ENCODE data around the gene PTPN3.
"Not testable (repeated sequence)": the region's sequence is repeated elsewhere in the genome, so short reads cannot be mapped to it uniquely, and the experiment has no call there.

The PTPN3 gene, protein sequence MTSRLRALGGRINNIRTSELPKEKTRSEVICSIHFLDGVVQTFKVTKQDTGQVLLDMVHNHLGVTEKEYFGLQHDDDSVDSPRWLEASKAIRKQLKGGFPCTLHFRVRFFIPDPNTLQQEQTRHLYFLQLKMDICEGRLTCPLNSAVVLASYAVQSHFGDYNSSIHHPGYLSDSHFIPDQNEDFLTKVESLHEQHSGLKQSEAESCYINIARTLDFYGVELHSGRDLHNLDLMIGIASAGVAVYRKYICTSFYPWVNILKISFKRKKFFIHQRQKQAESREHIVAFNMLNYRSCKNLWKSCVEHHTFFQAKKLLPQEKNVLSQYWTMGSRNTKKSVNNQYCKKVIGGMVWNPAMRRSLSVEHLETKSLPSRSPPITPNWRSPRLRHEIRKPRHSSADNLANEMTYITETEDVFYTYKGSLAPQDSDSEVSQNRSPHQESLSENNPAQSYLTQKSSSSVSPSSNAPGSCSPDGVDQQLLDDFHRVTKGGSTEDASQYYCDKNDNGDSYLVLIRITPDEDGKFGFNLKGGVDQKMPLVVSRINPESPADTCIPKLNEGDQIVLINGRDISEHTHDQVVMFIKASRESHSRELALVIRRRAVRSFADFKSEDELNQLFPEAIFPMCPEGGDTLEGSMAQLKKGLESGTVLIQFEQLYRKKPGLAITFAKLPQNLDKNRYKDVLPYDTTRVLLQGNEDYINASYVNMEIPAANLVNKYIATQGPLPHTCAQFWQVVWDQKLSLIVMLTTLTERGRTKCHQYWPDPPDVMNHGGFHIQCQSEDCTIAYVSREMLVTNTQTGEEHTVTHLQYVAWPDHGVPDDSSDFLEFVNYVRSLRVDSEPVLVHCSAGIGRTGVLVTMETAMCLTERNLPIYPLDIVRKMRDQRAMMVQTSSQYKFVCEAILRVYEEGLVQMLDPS

DNA sequence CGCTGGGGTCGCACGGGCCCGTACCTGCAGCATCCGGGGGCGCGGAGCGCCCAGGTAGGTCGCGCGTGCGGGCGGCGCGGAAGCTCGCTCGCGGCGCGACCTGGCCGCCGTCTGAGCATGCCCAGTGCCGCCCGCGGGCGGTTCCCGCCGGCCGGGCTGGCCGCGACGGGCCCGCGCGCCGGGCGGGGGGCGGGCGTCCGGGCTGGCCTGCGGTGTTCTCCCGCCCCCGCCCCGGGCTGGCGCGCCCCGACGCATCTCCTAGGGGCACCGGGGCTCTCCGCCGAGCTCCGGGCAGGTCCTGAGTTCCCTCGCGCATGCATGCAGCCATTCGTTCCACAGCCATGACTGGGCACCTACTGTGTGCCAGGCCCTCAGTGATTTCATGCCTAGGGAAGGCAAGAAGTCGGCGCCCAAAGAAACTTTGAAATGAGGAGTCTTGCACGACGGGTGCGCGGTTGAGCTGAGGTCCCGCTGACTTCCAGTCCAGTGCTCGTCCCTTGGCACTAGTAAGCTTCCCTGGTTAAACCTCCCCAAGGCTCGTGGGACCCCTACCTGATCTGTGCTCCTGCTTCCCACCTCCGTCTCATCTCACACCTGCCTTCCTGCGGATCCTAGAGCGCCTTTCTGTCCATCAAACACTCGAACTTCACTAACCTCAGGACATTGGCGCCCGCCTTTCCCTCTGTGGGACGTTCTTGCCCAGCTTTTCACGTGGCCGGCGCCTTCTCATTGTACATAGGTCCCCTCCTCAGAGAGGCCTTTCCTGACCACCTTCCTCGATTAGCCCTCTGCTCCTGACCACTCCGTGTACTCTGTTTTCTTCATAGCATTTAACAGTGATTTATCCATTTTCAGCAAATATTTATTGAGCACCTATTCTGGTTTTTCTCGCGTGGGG lies at the start of gene PTPN3:
Gene PTPN3 (minus strand): TSS at position 113 of the 898 bp plus-strand sequence. CDS start 34,873 bp downstream, outside the sequence.
- DNase-seq (ENCODE audit: low read depth in 3 of 3) = no peak

DNA sequence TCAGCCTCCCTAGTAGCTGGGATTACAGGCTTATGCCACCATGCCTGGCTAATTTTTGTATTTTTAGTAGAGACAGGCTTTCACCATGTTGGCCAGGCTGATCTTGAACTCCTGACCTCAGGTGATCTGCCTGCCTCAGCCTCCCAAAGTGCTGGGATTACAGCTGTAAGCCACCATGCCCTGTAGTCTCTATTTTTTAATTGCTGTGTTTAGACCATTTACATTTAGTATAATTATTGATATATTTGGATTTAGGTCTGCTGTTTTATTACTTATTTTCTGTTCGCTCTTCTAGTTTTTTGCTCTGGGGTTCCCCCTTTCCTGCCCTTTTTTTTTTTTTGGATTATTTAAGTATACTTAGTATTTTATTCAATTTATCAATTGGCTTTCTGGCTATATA lies 46.8 kb upstream of the PTPN3 start:
- DNase-seq (ENCODE audit: low read depth in 3 of 3) = not testable (repeated sequence)

GRCh38 chr9:109542922-109543321 lies 44.8 kb upstream of the PTPN3 start:
- no peak for DNase-seq (ENCODE audit: low read depth in 3 of 3)

- no peak for DNase-seq (ENCODE audit: low read depth in 3 of 3)
Measured at GRCh38 chr9:109538346-109538745, 40.2 kb upstream of the PTPN3 start.

- no peak for DNase-seq (ENCODE audit: low read depth in 3 of 3)
Measured at GRCh38 chr9:109537288-109537687, 39.2 kb upstream of the PTPN3 start.

DNA sequence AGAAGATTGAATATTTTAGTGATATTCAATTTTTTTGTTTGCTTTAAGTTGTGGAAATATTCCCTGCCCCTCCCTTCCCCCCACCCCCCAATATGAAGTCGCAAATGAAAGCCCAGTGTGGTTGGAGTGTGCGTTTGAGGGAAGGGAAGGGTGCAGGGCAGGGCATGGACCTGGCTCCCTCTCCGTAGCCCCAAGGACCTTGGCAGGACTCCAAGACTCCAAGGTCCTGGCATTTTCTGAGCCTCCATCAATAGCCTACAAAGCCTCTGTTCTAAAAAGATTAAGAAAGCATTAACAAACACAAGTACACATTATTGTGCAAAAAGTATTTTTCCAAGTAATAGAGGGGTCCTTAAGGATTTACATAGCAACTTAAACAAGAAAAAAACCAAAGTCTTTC lies 38.8 kb upstream of the PTPN3 start:
- no peak for DNase-seq (ENCODE audit: low read depth in 3 of 3)

DNA sequence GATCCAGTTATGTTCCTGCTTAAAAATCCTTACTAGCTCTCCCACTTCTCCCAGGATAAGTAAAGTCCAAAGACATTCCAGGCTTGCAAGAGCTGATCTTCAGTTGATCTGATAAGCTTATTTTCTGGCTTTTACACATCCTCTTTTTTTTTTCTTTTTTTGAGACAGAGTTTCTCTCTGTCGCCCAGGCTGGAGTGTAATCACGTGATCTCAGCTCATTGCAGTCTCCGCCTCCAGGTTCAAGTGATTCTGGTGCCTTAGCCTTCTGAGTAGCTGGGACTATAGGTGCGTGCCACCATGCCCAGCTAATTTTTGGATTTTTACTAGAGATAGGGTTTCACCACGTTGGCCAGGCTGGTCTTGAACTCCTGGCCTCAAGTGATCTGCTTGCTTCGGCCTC lies 37.3 kb upstream of the PTPN3 start:
- DNase-seq (ENCODE audit: low read depth in 3 of 3) = no peak

DNA sequence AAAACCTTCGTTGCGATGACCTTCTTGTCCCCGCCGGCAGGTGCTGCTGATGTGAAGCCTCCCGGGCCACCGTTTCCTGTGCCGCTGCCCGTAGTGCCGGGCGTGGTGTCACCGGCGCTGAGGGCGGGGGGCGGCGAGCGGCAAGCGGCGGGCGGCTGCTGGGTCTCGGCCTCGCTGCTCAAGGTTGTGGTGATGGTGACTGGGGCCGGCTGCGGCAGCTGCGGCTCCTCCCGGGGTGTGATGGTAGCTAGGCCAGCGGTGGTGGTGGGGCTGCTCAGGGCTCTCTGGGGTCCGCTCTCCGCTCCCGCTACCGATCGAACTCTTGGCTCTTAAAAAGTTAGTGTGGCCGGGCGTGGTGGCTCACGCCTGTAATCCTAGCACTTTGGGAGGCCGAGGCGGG lies 36.0 kb upstream of the PTPN3 start:
- DNase-seq (ENCODE audit: low read depth in 3 of 3) = no peak

DNA sequence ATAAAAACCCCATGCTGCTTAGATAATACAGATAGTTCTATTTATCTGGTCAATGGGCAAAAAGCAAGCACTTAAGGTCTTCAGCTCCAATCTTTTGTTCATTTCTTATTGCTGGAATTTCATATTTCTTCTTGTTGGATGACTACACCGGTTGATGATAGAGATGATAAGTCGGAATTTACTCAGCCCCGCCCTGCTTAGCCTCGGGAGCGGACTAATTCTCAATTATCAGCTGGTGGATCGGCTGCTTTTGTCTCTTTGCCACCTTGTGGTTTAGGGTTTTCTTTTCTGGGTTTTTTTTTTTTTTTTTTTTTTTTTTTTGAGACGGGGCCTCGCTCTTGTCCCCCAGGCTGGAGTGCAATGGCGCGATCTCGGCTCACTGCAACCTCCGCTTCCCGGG lies 34.5 kb upstream of the PTPN3 start:
- not testable (repeated sequence) for DNase-seq (ENCODE audit: low read depth in 3 of 3)

- DNase-seq (ENCODE audit: low read depth in 3 of 3) = no peak
Measured at GRCh38 chr9:109522106-109522505, 24.0 kb upstream of the PTPN3 start.

GRCh38 chr9:109520475-109521132 lies 22.5 kb upstream of the PTPN3 start:
- peak; percentile 6 to 19 (median 11) for DNase-seq (ENCODE audit: low read depth in 3 of 3)

DNA sequence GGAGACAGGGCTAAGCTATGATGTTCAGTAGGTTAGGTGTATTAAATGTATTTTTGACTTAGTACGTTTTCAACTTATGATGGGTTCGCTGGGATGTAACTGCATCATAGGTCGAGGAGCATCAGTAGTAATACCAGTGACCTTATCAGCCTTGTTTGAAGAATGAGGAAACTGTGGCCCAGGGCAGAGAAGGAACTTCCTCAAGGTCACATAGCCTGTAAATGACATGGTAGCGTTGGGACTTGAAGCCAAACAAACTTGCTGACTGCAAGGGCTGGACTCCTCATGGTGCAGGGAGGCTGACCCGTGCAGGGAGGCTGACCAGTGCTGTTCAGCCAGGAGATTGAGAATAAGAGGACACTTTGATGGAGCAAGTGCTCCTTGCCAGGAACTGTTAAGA lies 21.3 kb upstream of the PTPN3 start:
- no peak for DNase-seq (ENCODE audit: low read depth in 3 of 3)

DNA sequence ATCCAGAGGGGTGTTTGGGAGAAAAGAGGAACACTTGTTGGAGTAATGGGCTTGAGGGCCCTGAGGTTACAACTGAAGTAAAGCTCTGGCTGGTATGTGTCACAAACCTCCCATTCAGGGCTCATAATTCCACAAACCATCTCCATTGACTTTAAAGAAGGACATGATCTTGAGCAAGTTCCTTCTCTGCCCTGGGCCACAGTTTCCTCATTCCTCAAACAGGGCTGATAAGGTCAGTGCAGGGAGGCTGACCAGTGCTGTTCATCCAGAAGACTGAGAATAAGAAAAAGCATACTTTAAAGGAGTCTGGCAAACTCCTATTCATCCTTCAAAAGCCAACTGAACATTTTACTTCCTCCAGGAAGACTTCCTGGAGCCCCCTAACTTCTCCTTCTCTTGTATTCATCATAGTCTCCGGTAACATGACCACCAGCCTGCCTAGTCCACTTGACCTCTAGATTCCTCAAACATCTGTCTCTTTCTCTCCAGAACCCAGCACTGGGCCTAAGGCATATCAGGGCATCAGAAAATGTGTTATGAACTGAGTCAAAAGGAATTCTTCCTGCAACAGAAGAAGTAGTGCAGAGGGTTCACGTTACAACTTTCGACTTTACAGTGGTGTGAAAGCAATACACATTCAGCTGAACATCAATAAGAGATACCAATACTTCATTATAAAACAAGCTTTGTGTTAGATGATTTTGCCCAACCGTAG lies 20.7 kb upstream of the PTPN3 start:
- DNase-seq (ENCODE audit: low read depth in 3 of 3) = no peak

DNA sequence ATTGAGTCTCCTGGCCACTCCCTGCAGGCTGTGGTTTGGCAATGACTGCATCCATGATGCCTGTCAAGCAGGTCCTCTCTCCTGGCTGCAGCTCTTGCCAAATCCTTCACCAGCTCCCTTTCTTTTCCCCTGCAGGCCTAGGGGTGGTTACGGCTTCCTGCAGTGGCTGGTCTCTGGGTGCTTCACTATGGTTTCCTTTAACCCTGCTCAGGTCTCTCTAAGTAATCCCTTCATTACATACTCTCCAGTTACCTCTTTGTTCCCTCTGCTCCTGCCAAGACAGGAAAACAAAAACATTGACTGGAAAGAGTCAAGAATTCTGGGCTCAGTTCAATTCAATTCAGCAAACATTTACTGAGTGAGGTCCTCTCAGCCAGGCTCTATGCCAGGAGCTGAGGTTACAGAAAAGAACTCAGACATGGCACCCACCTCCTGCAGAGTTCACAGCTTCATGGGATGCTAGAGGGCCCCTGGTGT lies 19.8 kb upstream of the PTPN3 start:
- DNase-seq (ENCODE audit: low read depth in 3 of 3) = no peak

- no peak for DNase-seq (ENCODE audit: low read depth in 3 of 3)
Measured at GRCh38 chr9:109513871-109514270, 15.8 kb upstream of the PTPN3 start.

- DNase-seq (ENCODE audit: low read depth in 3 of 3) = no peak
Measured at GRCh38 chr9:109512170-109512756, 14.2 kb upstream of the PTPN3 start.

DNA sequence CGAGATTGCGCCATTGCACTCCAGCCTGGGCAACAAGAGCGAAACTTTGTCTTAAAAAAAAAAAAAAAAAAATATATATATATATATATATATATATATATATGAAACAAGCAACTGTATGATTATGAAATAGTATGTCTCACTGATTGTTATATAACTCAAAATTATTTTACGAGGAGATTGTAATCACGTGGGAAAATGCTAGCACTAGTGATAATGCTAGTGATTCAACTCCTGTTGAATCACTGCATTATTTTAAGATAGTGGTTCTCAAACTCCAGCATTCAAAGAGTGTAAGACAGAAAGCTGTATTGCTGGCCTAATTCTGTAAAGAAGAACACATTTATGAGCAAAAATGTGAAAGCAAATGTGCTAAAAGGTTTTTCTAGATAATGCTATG lies 12.4 kb upstream of the PTPN3 start:
- DNase-seq (ENCODE audit: low read depth in 3 of 3) = no peak

DNA sequence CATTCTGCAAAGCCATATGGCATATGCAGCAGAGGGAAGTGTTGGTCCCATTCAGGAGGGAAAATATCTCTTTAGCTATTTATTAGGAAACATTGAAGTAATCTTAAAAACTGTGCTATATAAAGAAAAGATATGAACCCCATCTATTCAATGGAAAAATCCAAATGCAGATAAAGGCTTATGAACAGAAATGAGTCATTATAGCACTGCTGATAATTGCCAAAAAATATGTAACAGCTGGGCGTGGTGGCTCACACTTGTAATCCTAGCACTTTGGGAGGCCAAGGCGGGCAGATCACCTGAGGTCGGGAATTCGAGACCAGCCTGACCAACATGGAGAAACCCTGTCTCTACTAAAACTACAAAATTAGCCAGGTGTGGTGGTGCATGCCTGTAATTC lies 11.9 kb upstream of the PTPN3 start:
- DNase-seq (ENCODE audit: low read depth in 3 of 3) = not testable (repeated sequence)

- no peak for DNase-seq (ENCODE audit: low read depth in 3 of 3)
Measured at GRCh38 chr9:109509611-109510010, 11.5 kb upstream of the PTPN3 start.

GRCh38 chr9:109507421-109507838 lies 9.3 kb upstream of the PTPN3 start:
- DNase-seq (ENCODE audit: low read depth in 3 of 3) = no peak

Data from stimulated activated CD4-positive, alpha-beta T cell treated with anti-CD3 and anti-CD28 coated beads, TNF-alpha, amount 100 ng/mL, for 48 hours (primary cell).